Kidney tubule cell (primary cell): ENCODE data around the gene PMP22.
A peak's percentile ranks its signal among the peaks of the same experiment; 100 is the strongest.

ENCODE experiments used
- DNase-seq: peaks from one replicate; pipeline ENCODE4 v3.0.0-alpha.2; 2018; ENCODE audit warnings: low spot score

PMP22 gene

GRCh38 chr17:15273141-15273793 lies 8.1 kb upstream of the PMP22 start:
- peak; percentile 70 for DNase-seq

- no peak for DNase-seq
These were observed 6.6 kb upstream of the PMP22 start for GRCh38 chr17:15271741-15272140.

- DNase-seq, result no peak
These were observed 5.7 kb upstream of the PMP22 start for GRCh38 chr17:15270628-15271381.

- no peak for DNase-seq
These were observed 4.6 kb upstream of the PMP22 start for GRCh38 chr17:15269780-15270089.

- no peak for DNase-seq
These were observed 4.1 kb upstream of the PMP22 start for GRCh38 chr17:15269087-15269779.

GRCh38 chr17:15268461-15268860 lies 3.3 kb upstream of the PMP22 start:
- no peak for DNase-seq

GRCh38 chr17:15267996-15268395 lies 2.9 kb upstream of the PMP22 start:
- DNase-seq, result no peak

- no peak for DNase-seq
These were observed 1.4 kb upstream of the PMP22 start for GRCh38 chr17:15266325-15267125.

GRCh38 chr17:15264542-15264941 lies 584 bp downstream of the PMP22 start:
- DNase-seq, result peak; percentile 15

- DNase-seq, result no peak
These were observed 1.4 kb downstream of the PMP22 start for GRCh38 chr17:15263680-15264079.

- peak; percentile 60 for DNase-seq
These were observed 1.9 kb downstream of the PMP22 start for GRCh38 chr17:15263206-15263579.

- peak; percentile 61 for DNase-seq
These were observed 2.6 kb downstream of the PMP22 start for GRCh38 chr17:15262291-15263205.

- peak; percentile 14 for DNase-seq
These were observed 3.3 kb downstream of the PMP22 start for GRCh38 chr17:15261802-15262290.

GRCh38 chr17:15261258-15261801 lies 3.8 kb downstream of the PMP22 start:
- peak; percentile 61 for DNase-seq

GRCh38 chr17:15260376-15261257 lies 4.5 kb downstream of the PMP22 start:
- DNase-seq, result peak; percentile 78

GRCh38 chr17:15257796-15258512 lies 7.2 kb downstream of the PMP22 start:
- no peak for DNase-seq

GRCh38 chr17:15257258-15257788 lies 7.8 kb downstream of the PMP22 start:
- peak; percentile 87 for DNase-seq

- no peak for DNase-seq
These were observed 8.4 kb downstream of the PMP22 start for GRCh38 chr17:15256689-15257088.
